K562 (cell line): Measurements from ENCODE around the gene CRYM. TPM values are rescaled to one million over a fixed set of nuclear protein-coding genes. Genes with fewer than 3 reads are reported as not detected.
"Not testable (repeated sequence)": the region's sequence is repeated elsewhere in the genome, so short reads cannot be mapped to it uniquely, and the experiment has no call there.

Experiments used
- ATAC-seq: fragments of 200-7000 bp; cut with Tn5 transposase; 3 replicates; pipeline ENCODE4 v1.9.1; 2020; ENCODE audit warnings: moderate library complexity
- BruUV-seq: library from RNA; stranded (reverse); fragments of 400-500 nt; replicated peaks from 2 replicates; lab custom pipeline; 2021; lab: Mats Ljungman, UMichigan
- CTCF ChIA-PET: fragments of 300-600 bp; formaldehyde crosslinking; extraction: SDS; loops from one replicate; lab custom pipeline; 2021; ENCODE audit warnings: low intra/inter-chr PET ratio; lab: Yijun Ruan, JAX
- POLR2A ChIA-PET: fragments of 300-600, 350-650 bp; sonication (Branson Sonifier 250); formaldehyde crosslinking; extraction: SDS; loops from one replicate; lab custom pipeline; 2021; ENCODE audit warnings: antibody characterized with exemption, inconsistent platforms; lab: Yijun Ruan, JAX
- DNase-seq, 4 experiments: peaks; one replicate each; pipeline versions ENCODE4 v3.0.0 to v3.0.0-alpha.2; 2011 to 2018; ENCODE audit warnings: low spot score in 3 of 4, mixed read lengths in 3 of 4; ENCODE audit errors: extremely low read depth in 1 of 4
- FAIRE-seq: peaks from 2 replicates; lab custom pipeline; 2011; peaks lifted over from hg19 to GRCh38; lab: Jason Lieb, UNC
- H2AFZ ChIP-seq: 2 replicates; pipeline ENCODE4 v1.6.0; 2011; ENCODE audit warnings: low read depth, low read length, control low read depth, inconsistent platforms
- H3K27ac ChIP-seq: fragments of 200-600 bp; 3 replicates; pipeline ENCODE4 v1.8.0; 2011; ENCODE audit warnings: low read depth, mild to moderate bottlenecking, control low read depth, inconsistent platforms, low read length, moderate library complexity, mixed read lengths; ENCODE audit errors: extremely low read depth
- H3K27me3 ChIP-seq, 2 experiments: fragments of 300-600 bp in 1 of 2; 2 replicates in 1 of 2; 3 replicates in 1 of 2; pipeline versions ENCODE4 v1.6.0 to v1.8.0; 2011; ENCODE audit warnings: inconsistent platforms in 2 of 2, low read length in 2 of 2, mild to moderate bottlenecking in 1 of 2, mixed read lengths in 1 of 2, moderate library complexity in 1 of 2; ENCODE audit not compliant: control insufficient read depth in 2 of 2, insufficient read depth in 2 of 2
- H3K36me3 ChIP-seq: fragments of 300-600 bp; 3 replicates; pipeline ENCODE4 v1.8.0; 2011; ENCODE audit warnings: mild to moderate bottlenecking, low read length, inconsistent platforms; ENCODE audit not compliant: control insufficient read depth, insufficient read depth
- H3K4me1 ChIP-seq, 2 experiments: fragments of 200-600 bp in 1 of 2; replicated peaks in 1 of 2; 2 replicates in 1 of 2; 3 replicates in 1 of 2; pipeline versions ENCODE4 v1.5.1 to v1.8.0; 2011; ENCODE audit warnings: inconsistent platforms in 2 of 2, low read length in 2 of 2, mild to moderate bottlenecking in 1 of 2, mixed read lengths in 1 of 2, moderate library complexity in 1 of 2; ENCODE audit not compliant: control insufficient read depth in 2 of 2, insufficient read depth in 2 of 2
- H3K4me2 ChIP-seq: 2 replicates; pipeline ENCODE4 v1.6.1; 2011; ENCODE audit warnings: low read length, control low read depth, inconsistent platforms, mixed read lengths; ENCODE audit not compliant: insufficient read depth
- H3K4me3 ChIP-seq: fragments of 200-600 bp; sonication (generic), shearing (Covaris generic); 2 replicates; pipeline ENCODE4 v1.5.1; 2016; ENCODE audit warnings: control low read depth, inconsistent platforms
- H3K79me2 ChIP-seq: fragments of 200-600 bp; 3 replicates; pipeline ENCODE4 v1.8.0; 2011; ENCODE audit warnings: low read length, inconsistent platforms; ENCODE audit not compliant: control insufficient read depth, insufficient read depth
- H3K9ac ChIP-seq, 2 experiments: 2 replicates each; pipeline versions ENCODE4 v1.6.0 to v1.6.1; 2011; ENCODE audit warnings: low read depth in 2 of 2, low read length in 2 of 2, control low read depth in 1 of 2, inconsistent platforms in 1 of 2, mild to moderate bottlenecking in 1 of 2, mixed read lengths in 1 of 2; ENCODE audit not compliant: insufficient read depth in 1 of 2
- H3K9me1 ChIP-seq: one replicate; pipeline ENCODE4 v1.6.0; 2011; ENCODE audit warnings: inconsistent platforms, mild to moderate bottlenecking, low read length, moderate library complexity; ENCODE audit not compliant: control insufficient read depth, insufficient read depth
- H3K9me3 ChIP-seq: replicated peaks from 2 replicates; pipeline ENCODE4 v1.5.1; 2011; ENCODE audit warnings: low read depth, low read length, inconsistent platforms; ENCODE audit not compliant: control insufficient read depth, insufficient read depth
- H4K20me1 ChIP-seq: replicated peaks from 2 replicates; pipeline ENCODE4 v1.6.1; 2011; ENCODE audit warnings: low read length, inconsistent platforms, mixed read lengths; ENCODE audit not compliant: control insufficient read depth, insufficient read depth
- ZNF146 ChIP-seq: IDR thresholded peaks from one replicate; pipeline ENCODE4 v1.6.1; 2018; ENCODE audit warnings: missing compliant biosample characterization; ENCODE audit not compliant: unreplicated experiment
- WGBS: fragments of 100-300 bp; shearing (Covaris generic); methylation state at CpG from one replicate; pipeline ENCODE4 v1.1.6; 2016; ENCODE audit warnings: low coverage, mixed read lengths; ENCODE audit not compliant: insufficient coverage; ENCODE audit errors: missing lambda C conversion rate; 5-methylcytosine and 5-hydroxymethylcytosine counted together
- in situ Hi-C: fragments of 300-500 bp; cut with MboI; formaldehyde crosslinking; loops from 4 replicates; pipeline ENCODE4 v1.15.0; 2018; ENCODE audit warnings: inconsistent platforms, mixed read lengths
- intact Hi-C: fragments of 100-400 bp; cut with micrococcal nuclease; formaldehyde crosslinking; loops from 2 replicates; pipeline ENCODE4 v1.14.2; 2022
- polyA plus RNA-seq, 8 experiments: library from polyadenylated mRNA; depleted of rRNA in 4 of 8; stranded (reverse) in 5 of 8; unstranded in 3 of 8; fragments of >200 nt; fragmentation: Nextera tagmentation in 2 of 8; fragmentation: Illumina TruSeq in 1 of 8; extraction: Ambion mirVana in 2 of 8; extraction: Trizol in 1 of 8; gene quantifications; 2 replicates each; pipeline versions ENCODE4 v1.2.1 to v1.2.3, GENCODE V29; 2011 to 2014; ENCODE audit warnings: inconsistent platforms in 1 of 8, missing spikeins in 1 of 8
- total RNA-seq, 7 experiments: library from RNA; depleted of rRNA in 6 of 7; stranded (reverse); fragments of >200 nt in 6 of 7; fragmentation: Illumina TruSeq in 2 of 7; extraction: Trizol in 2 of 7; gene quantifications; 2 replicates each; pipeline versions ENCODE4 v1.2.1 to v1.2.3, GENCODE V29; 2011 to 2021; ENCODE audit warnings: low replicate concordance in 1 of 7

The CRYM gene
- total and polyA plus RNA-seq, 9 of the 15 experiments (the other 6 are each of a cell fraction or from before 2014, with no cell fraction given), result 0.08 to 0.98 (median 0.47) TPM

- CTCF ChIA-PET, H3K79me2 ChIP-seq, DNase-seq, H4K20me1 ChIP-seq, H2AFZ ChIP-seq, intact Hi-C loops, H3K36me3 ChIP-seq, BruUV-seq, H3K4me2 ChIP-seq, H3K4me3 ChIP-seq, H3K4me1 ChIP-seq, H3K27me3 ChIP-seq, POLR2A ChIA-PET, FAIRE-seq, H3K9me1 ChIP-seq, H3K27ac ChIP-seq, ATAC-seq, H3K9me3 ChIP-seq, H3K9ac ChIP-seq: not testable (repeated sequence)
- 57% methylated on average over 7 of the region's 18 CpGs for WGBS
- in situ Hi-C loops, result loop anchor here (25.0 kb wide), 1 partner anchor 250 kb away; no protein-coding TSS in a partner anchor
Measured at GRCh38 chr16:21312046-21312445, 34.0 kb upstream of the CRYM start.

DNA sequence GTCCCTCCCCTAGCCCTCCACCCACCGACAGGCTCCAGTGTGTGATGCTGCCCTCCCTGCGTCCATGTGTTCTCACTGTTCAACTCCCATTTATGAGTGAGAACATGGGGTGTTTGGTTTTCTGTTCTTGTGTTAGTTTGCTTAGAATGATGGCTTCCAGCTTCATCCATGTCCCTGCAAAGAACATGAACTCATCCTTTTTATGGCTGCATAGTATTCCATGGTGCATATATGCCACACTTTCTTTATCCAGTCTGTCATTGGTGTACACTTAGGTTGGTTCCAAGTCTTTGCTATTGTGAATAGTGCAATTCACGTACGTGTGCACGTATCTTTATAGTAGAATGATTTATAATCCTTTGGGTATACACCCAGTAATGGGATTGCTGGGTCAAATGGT is 28.6 kb upstream of the CRYM start:
- not testable (repeated sequence) for H3K9me1 ChIP-seq, H3K4me3 ChIP-seq
- peak; percentile 81 for TF ChIP-seq ZNF146 (CRISPR knock-in tag)
- TF ChIP-seq, all 486 proteins: peak for 1; not testable (repeated sequence) for 485
- CTCF ChIA-PET, H3K36me3 ChIP-seq, H3K27ac ChIP-seq, H3K9ac ChIP-seq, H3K79me2 ChIP-seq, H4K20me1 ChIP-seq, DNase-seq, FAIRE-seq, H3K4me2 ChIP-seq, BruUV-seq, H3K27me3 ChIP-seq, H3K9me3 ChIP-seq, H2AFZ ChIP-seq, H3K4me1 ChIP-seq, ATAC-seq: not testable (repeated sequence)
- in situ Hi-C loops, result loop anchor here (25.0 kb wide), 1 partner anchor 256 kb away; no protein-coding TSS in a partner anchor
- intact Hi-C loops, result loop anchor here (10.0 kb wide), 1 partner anchor 452 kb away; no protein-coding TSS in a partner anchor
- POLR2A ChIA-PET, result interaction anchor here (0.6 kb wide), 1 partner anchor 121 kb away, joined by 3 read pairs; no protein-coding TSS in a partner anchor
- WGBS, result 40% methylated on average over 5 of the region's 5 CpGs
